Spleen (tissue), 7 donors: ENCODE measurements around the gene HMBS.

Experiments used
- CTCF ChIP-seq, 11 experiments: fragments of 200-600 bp in 7 of 11; fragments of 450-650 bp in 4 of 11; sonication (generic) in 4 of 11; IDR thresholded peaks in 8 of 11; conservative IDR thresholded peaks in 3 of 11; 1 replicate in 7 of 11; 2 replicates in 4 of 11; pipeline versions ENCODE4 v1.4.0 to v1.8.0; 2016 to 2021; ENCODE audit warnings: antibody characterized with exemption in 11 of 11, inconsistent platforms in 4 of 11, mild to moderate bottlenecking in 1 of 11
- POLR2AphosphoS5 ChIP-seq, 3 donors: sonication (generic); formaldehyde crosslinking; IDR thresholded peaks; one replicate each; pipeline ENCODE4 v1.5.1; 2017; ENCODE audit warnings: antibody characterized with exemption in 3 of 3
- donor health status: DM: no; HTN: no; CAD: no; lungs with moderate emphysema.
- donor health status: DM: no; HTN: no; CAD: no.
- donor health status: DM: no; HTN: no; CAD: no.

GRCh38 chr11:119094816-119095065 is 10.1 kb downstream of the HMBS start:
- TF ChIP-seq POLR2AphosphoS5 (IDR thresholded peaks at IDR 0.05) (no peak), CTCF (IDR thresholded peaks at IDR 0.05 in 8 of 11, conservative IDR thresholded peaks at IDR 0.05 in 3 of 11) (peak in 9 of 11 experiments; percentile 54 to 90 (median 81))
